GM21526 (cell line): ENCODE measurements around the gene FER1L5.
A peak's percentile ranks its signal among the peaks of the same experiment; 100 is the strongest.

ENCODE experiments used
- ATAC-seq: cut with Tn5 transposase; IDR thresholded peaks from one replicate; pipeline ENCODE4 v1.9.1; 2021; ENCODE audit warnings: moderate library complexity; ENCODE audit not compliant: unreplicated experiment, low FRiP score

The FER1L5 gene

DNA sequence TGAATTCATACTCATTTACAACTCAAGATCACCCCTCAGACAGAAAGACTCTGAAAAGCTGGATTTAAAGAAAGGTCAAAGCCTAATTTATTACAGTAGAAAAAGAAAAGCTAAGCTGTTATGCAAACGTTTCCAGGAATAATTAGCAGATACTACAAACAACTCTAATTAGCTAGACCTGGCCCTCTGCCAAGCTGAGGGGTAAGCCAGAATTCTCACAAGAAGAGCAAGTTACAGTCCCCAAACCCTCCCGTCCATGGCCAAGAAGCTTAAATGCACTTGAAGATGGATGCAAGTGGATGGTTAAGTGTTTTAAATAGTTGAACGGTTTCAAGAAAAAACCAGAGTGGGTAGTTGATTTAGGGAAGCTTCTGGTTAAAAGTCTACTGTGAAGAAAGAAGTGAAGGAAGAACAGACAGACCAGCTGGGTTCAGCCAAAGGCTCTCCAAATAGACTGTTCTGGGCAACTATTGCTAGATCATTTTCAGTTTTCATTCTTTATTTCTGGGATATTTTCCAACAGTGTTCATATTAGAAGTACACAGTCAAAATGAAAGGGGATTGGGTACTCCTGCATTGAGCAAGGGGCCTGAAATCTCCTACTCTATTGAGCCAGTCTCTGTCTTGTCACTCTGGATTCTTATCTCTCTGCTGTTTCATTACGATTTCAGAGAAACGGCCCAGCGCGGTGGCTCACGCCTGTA is 92.5 kb downstream of the FER1L5 start:
- ATAC-seq = no peak

DNA sequence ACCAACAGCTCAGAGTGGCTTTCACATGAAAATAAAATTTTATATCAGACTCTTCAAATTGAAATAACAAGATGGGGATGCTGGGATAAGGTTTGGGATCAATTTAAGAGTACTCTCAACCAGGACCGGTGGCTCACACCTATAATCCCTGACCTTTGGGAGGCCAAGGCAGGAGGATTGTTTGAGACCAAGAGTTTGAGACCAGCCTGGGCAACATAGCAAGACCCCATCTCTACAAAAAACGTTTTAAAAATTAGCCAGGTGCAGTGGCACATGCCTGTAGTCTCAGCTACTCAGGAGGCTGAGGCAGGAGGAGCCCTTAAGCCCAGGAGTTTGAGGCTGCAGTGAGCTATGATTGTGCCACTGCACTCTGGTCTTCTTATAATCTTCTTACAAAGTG is 94.7 kb downstream of the FER1L5 start:
- no peak for ATAC-seq

- no peak for ATAC-seq
Observed at GRCh38 chr2:96737831-96738230, 95.3 kb downstream of the FER1L5 start.

DNA sequence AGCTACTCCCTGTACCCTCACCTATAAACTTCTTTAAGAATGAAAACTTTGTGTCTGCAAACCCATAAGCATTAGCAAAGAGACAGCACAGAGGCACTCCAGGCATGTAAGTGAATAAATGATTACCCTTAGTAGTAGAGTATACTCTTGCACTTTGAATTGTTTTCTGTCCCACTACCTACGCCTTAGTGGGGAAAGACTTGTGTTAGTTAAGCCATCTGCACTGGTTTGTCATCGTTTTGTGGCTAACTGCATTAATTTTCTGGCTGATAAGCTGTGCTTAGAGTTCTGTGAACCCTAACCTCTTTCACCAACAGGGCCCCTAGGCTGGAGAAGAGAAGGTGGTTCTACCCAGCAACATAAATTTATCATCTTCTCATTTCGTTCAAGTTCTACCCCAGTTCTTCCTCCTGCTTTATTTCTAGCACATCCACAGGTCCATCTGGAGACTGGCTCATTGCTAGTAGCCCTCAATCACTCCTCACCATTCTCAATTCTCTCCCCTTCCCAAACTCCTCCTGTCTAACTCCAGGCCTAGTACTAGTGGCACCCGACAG is 96.6 kb downstream of the FER1L5 start:
- ATAC-seq = no peak

- peak; percentile 96 for ATAC-seq
Observed at GRCh38 chr2:96739633-96740428, 97.3 kb downstream of the FER1L5 start, which contains the start of gene LMAN2L. LMAN2L (minus strand) TSS chr2:96740064; CDS start chr2:96740040, 24 bp downstream.

DNA sequence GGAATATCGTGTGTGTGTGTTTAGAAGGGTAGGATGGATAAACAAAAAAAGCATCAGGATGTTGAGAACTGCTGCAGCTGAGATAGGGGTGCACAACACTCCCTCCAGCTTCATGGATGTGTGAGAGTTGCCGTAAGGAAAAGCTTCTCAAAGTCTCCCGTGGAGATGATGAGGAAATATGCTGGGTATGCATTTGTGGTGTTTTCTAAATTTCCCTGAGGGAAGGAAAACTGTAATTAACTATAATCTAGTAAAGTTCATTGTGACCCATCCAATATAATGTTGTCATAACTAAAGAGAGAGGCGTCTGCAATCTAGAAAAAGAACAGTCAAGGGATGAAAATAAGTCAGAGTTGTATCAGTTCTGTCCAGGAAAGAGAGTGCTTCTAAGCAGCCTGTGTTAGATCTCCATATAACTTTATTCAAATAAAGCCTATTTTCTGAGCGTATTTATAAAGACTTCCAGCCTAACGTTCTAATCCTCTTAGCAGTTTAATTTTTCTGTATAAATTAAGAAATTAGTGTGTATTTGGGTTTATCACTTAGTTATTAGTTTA is 104.6 kb downstream of the FER1L5 start:
- no peak for ATAC-seq

DNA sequence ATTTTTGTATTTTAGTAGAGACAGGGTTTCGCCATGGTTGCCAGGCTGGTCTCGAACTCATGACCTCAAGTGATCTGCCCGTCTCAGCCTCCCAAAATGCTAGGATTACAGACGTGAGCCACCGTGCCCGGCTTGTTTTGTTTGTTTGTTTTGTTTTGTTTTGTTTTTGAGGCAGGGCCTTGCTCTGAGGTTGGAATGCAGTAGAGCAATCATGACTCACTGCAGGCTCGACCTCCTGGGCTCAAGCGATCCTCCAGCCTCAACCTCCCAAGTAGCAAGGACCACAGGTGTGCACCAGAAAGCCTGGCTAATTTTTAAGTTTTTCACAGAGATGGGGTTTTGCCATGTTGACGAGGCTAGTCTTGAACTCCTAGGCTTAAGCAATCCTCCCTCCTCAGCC is 109.2 kb downstream of the FER1L5 start:
- no peak for ATAC-seq

- no peak for ATAC-seq
Observed at GRCh38 chr2:96753661-96754282, 111.2 kb downstream of the FER1L5 start.

- no peak for ATAC-seq
Observed at GRCh38 chr2:96754317-96754716, 111.8 kb downstream of the FER1L5 start.
